PFSK-1 (cell line): ENCODE results near the gene LRCH3.

Experiments used
- POLR2AphosphoS5 ChIP-seq: IDR thresholded peaks from 2 replicates; pipeline ENCODE4 v1.6.1; 2012; ENCODE audit warnings: low read depth, mild to moderate bottlenecking, control low read depth, low read length, moderate library complexity
- SIN3A ChIP-seq: IDR thresholded peaks from 2 replicates; pipeline ENCODE4 v1.6.1; 2012; ENCODE audit warnings: mild to moderate bottlenecking, low read length, moderate library complexity, borderline replicate concordance; ENCODE audit not compliant: insufficient read depth

GRCh38 chr3:197798863-197799262 lies 7.8 kb downstream of the LRCH3 start:
- TF ChIP-seq POLR2AphosphoS5 (no peak), SIN3A (no peak)
